Lung (tissue), 12 donors: Measurements from ENCODE around the gene ACP7. TPM values are rescaled to one million over a fixed set of nuclear protein-coding genes. Genes with fewer than 3 reads are reported as not detected.
"Not testable (repeated sequence)": the region's sequence is repeated elsewhere in the genome, so short reads cannot be mapped to it uniquely, and the experiment has no call there.

Experiments
- ATAC-seq: fragments of 200-7000 bp; cut with Tn5 transposase; one replicate; pipeline ENCODE4 v1.9.1; 2020; ENCODE audit warnings: moderate number of reproducible peaks; ENCODE audit not compliant: insufficient read depth, low FRiP score
- DNase-seq, 3 donors: peaks; one replicate each; pipeline ENCODE4 v3.0.0-alpha.2; 2013 to 2017
- H3K27ac ChIP-seq, 2 donors: one replicate each; pipeline ENCODE4 v1.5.1; 2013; ENCODE audit warnings: mild to moderate bottlenecking in 2 of 2, moderate library complexity in 2 of 2, control low read depth in 1 of 2, inconsistent platforms in 1 of 2, low read depth in 1 of 2, low read length in 1 of 2
- H3K27me3 ChIP-seq, 3 donors: one replicate each; pipeline ENCODE4 v1.5.1; 2013; ENCODE audit warnings: low read length in 2 of 3; ENCODE audit not compliant: control insufficient read depth in 3 of 3, insufficient read depth in 3 of 3
- H3K36me3 ChIP-seq, 4 donors: one replicate each; pipeline ENCODE4 v1.5.1; 2013; ENCODE audit warnings: low read length in 4 of 4, mild to moderate bottlenecking in 1 of 4, moderate library complexity in 1 of 4; ENCODE audit not compliant: control insufficient read depth in 4 of 4, insufficient read depth in 4 of 4
- H3K4me1 ChIP-seq, 5 donors: one replicate each; pipeline ENCODE4 v1.5.1; 2013; ENCODE audit warnings: low read length in 5 of 5, mild to moderate bottlenecking in 2 of 5, moderate library complexity in 1 of 5; ENCODE audit not compliant: control insufficient read depth in 5 of 5, insufficient read depth in 5 of 5
- H3K4me3 ChIP-seq: one replicate; pipeline ENCODE4 v1.5.1; 2013; ENCODE audit warnings: mild to moderate bottlenecking, control low read depth, moderate library complexity
- H3K9ac ChIP-seq, 2 donors: one replicate each; pipeline ENCODE4 v1.5.1; 2013; ENCODE audit warnings: low read length in 2 of 2, control low read depth in 1 of 2; ENCODE audit not compliant: insufficient read depth in 1 of 2
- H3K9me3 ChIP-seq, 4 donors: one replicate each; pipeline ENCODE4 v1.5.1; 2013; ENCODE audit warnings: low read length in 3 of 4, mild to moderate bottlenecking in 1 of 4, moderate library complexity in 1 of 4; ENCODE audit not compliant: control insufficient read depth in 4 of 4, insufficient read depth in 3 of 4
- CTCF ChIP-seq: IDR thresholded peaks from 2 replicates; pipeline ENCODE4 v1.5.1; 2012; ENCODE audit warnings: mild to moderate bottlenecking; ENCODE audit errors: control extremely low read depth, extremely low read depth
- WGBS, 2 donors: extraction: QIAGEN DNeasy Blood & Tissue Kit; methylation state at CpG; one replicate each; pipeline ENCODE4 v1.1.7; 2013; 5-methylcytosine and 5-hydroxymethylcytosine counted together
- polyA plus RNA-seq, 2 donors: library from polyadenylated mRNA; stranded (reverse); fragments of 200-250 nt; gene quantifications; one replicate each; pipeline ENCODE4 v1.2.1, GENCODE V29; 2013
- total RNA-seq, 2 donors: library from RNA; depleted of rRNA in 1 of 2; stranded (reverse); fragments of >200 nt in 1 of 2; gene quantifications; one replicate each; pipeline ENCODE4 v1.2.1, GENCODE V29; 2014 to 2021
- donor health status: control.
- donor health status: control.
- donor health status: Bipolar disorder and iron deficiency.
- donor health status: healthy.
- donor health status: DM: yes; HTN: yes; CAD: no.

Gene ACP7
- total and polyA plus RNA-seq, 4 donors = 0.03 TPM; not detected in 3

DNA sequence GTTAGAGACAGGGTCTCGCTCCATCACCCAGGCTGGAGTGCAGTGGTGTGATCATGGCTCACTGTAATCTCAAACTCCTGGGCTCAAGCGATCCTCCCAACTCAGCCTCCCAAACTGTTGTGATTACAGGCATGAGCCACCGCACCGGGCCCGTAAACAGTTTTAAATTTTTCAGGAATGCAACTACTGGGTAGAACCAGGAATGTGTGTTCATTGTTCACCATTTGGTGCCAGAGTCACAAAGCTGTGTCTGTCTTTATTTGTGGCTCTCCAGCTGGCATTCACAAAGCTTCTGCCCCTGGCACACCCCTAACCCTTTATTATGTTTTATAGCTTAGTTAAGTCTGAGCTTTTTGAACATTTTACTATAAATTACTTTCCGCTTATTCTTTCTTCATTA is 19.8 kb upstream of the ACP7 start:
- WGBS, 2 donors = 95 to 97% methylated on average over 6 of the region's 6 CpGs
- no peaks in the 10 kb centered on the region for H3K9me3 ChIP-seq
- H3K9ac ChIP-seq = no peak overlapping the region
- no peak for ATAC-seq
- no peak for TF ChIP-seq CTCF
- H3K27me3 ChIP-seq = no peaks in the 10 kb centered on the region
- H3K4me3 ChIP-seq = no peak overlapping the region
- no peak overlapping the region for H3K27ac ChIP-seq
- H3K4me1 ChIP-seq = peaks cover 0 to 2% (median 0%) of the 10 kb centered on the region in 5 donors
- no peaks in the 10 kb centered on the region for H3K36me3 ChIP-seq
- DNase-seq = no peak

GRCh38 chr19:39065928-39066327 is 18.2 kb upstream of the ACP7 start:
- no peak for DNase-seq
- no peaks in the 10 kb centered on the region for H3K9me3 ChIP-seq
- no peak overlapping the region for H3K4me3 ChIP-seq
- ATAC-seq = no peak
- H3K9ac ChIP-seq = no peak overlapping the region
- no peak for TF ChIP-seq CTCF
- no peaks in the 10 kb centered on the region for H3K36me3 ChIP-seq
- WGBS, 2 donors = 79 to 84% methylated on average over 3 of the region's 3 CpGs
- H3K27me3 ChIP-seq = no peaks in the 10 kb centered on the region
- peaks cover 0 to 2% (median 0%) of the 10 kb centered on the region in 5 donors for H3K4me1 ChIP-seq
- no peak overlapping the region for H3K27ac ChIP-seq

DNA sequence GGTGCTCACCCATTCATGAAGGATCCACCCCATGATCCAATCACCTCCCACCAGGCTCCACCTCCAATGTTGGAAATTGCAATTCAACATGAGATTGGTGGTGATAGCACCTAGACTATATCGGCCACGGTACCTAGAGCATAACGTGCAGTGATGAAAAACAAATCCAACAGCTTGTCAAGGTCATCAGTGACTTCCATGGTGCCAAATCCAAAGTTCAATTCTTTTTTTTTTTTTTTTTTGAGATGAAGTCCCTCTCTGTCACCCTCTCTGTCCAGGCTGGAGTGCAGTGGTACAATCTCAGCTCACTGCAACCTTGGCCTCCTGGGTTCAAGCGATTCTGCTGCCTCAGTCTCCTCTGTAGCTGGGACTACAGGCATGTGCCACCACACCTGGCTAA is 17.1 kb upstream of the ACP7 start:
- Histone ChIP-seq H3K27me3 (no peaks in the 10 kb centered on the region), H3K9me3 (no peaks in the 10 kb centered on the region), H3K9ac (no peak overlapping the region), H3K4me3 (no peak overlapping the region), H3K36me3 (no peaks in the 10 kb centered on the region), H3K27ac (no peak overlapping the region), H3K4me1 (peaks cover 0 to 2% (median 0%) of the 10 kb centered on the region in 5 donors)
- no peak for ATAC-seq
- no peak for DNase-seq
- no peak for TF ChIP-seq CTCF
- 85 to 90% methylated on average over 4 of the region's 4 CpGs for whole genome bisulfite sequencing, 2 donors

DNA sequence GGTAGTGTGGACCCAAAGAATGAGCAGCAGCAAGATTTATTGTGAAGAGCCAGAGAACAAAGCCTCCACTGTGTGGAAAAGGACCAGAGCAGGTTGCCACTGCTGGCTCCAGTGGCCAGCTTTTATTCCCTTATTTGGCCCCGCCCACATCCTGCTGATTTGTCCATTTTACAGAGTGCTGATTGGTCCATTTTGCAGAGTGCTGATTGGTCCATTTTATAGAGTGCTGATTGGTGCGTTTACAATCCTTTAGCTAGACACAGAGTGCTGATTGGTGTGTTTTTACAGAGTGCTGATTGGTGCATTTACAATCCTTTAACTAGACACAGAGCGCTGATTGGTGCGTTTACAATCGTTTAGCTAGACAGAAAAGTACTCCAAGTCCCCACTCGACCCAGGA is 15.9 kb upstream of the ACP7 start:
- not testable (repeated sequence) for H3K9me3 ChIP-seq, H3K9ac ChIP-seq, H3K27ac ChIP-seq, ATAC-seq, H3K4me3 ChIP-seq, H3K27me3 ChIP-seq, DNase-seq, H3K36me3 ChIP-seq, H3K4me1 ChIP-seq
- WGBS, 2 donors = 85 to 92% methylated on average over 6 of the region's 6 CpGs
